Activated CD8-positive, alpha-beta T cell treated with anti-CD3 and anti-CD28 coated beads, Interleukin-2, amount 10 ng/mL, durations not matched to agents 7 days and 5 days (primary cell): ENCODE measurements around the gene BLMH. TPM values are rescaled to one million over a fixed set of nuclear protein-coding genes. Genes with fewer than 3 reads are reported as not detected.

Source experiments
- ATAC-seq: fragments of 150-1000 bp; cut with Tn5 transposase; one replicate; pipeline ENCODE4 v1.10.0; 2021; ENCODE audit warnings: moderate library complexity
- CTCF ChIA-PET: fragments of 350-600 bp; sonication (Branson Sonifier 250); formaldehyde crosslinking; loops from one replicate; lab custom pipeline; 2021; ENCODE audit warnings: antibody characterized with exemption; lab: Charles Lee
- POLR2A ChIA-PET: fragments of 350-600 bp; sonication (Branson Sonifier 250); formaldehyde crosslinking; loops from one replicate; lab custom pipeline; 2021; ENCODE audit warnings: antibody characterized with exemption; lab: Charles Lee
- DNase-seq: peaks from one replicate; pipeline ENCODE4 v3.0.0-alpha.2; 2020
- H3K27ac Mint-ChIP-seq: one replicate; pipeline ENCODE4 v1.8.0; 2021; ENCODE audit warnings: mild to moderate bottlenecking, mixed read lengths
- H3K27me3 Mint-ChIP-seq: one replicate; pipeline ENCODE4 v1.8.0; 2021; ENCODE audit warnings: low read depth, mixed read lengths
- H3K36me3 Mint-ChIP-seq: one replicate; pipeline ENCODE4 v1.8.0; 2021; ENCODE audit warnings: low read depth, mixed read lengths
- H3K4me1 Mint-ChIP-seq: one replicate; pipeline ENCODE4 v1.8.0; 2021; ENCODE audit warnings: low read depth, mixed read lengths
- H3K4me3 Mint-ChIP-seq: one replicate; pipeline ENCODE4 v1.8.0; 2021; ENCODE audit warnings: mild to moderate bottlenecking, mixed read lengths
- H3K9me3 Mint-ChIP-seq: one replicate; pipeline ENCODE4 v1.8.0; 2022; ENCODE audit warnings: mixed read lengths; ENCODE audit not compliant: insufficient read depth
- total RNA-seq, 2 experiments: library from RNA; stranded (reverse); gene quantifications; one replicate each; pipeline ENCODE4 v1.2.3, GENCODE V29; 2021

BLMH gene
- total RNA-seq, 2 experiments from 2014 or later, result 57.9 to 61.1 TPM

GRCh38 chr17:30324723-30325122 lies 33.0 kb upstream of the BLMH start:
- ChIA-PET CTCF (interaction anchor here (0.7 to 3.2 kb wide), 4 partner anchors 16 to 220 kb away, joined by 3 to 18 read pairs (median 4); no protein-coding TSS in a partner anchor), POLR2A (interaction anchor here (1.6 kb wide), 1 partner anchor 33 kb away, joined by 5 read pairs; the partner anchor contains the start of gene BLMH)
- no peak overlapping the region for H3K27ac Mint-ChIP-seq
- H3K4me1 Mint-ChIP-seq, result peaks cover 26% of the 10 kb centered on the region
- no peak for ATAC-seq
- DNase-seq, result no peak
- peaks cover 9% of the 10 kb centered on the region for H3K27me3 Mint-ChIP-seq
- no peaks in the 10 kb centered on the region for H3K36me3 Mint-ChIP-seq
- no peaks in the 10 kb centered on the region for H3K9me3 Mint-ChIP-seq
- no peak overlapping the region for H3K4me3 Mint-ChIP-seq

DNA sequence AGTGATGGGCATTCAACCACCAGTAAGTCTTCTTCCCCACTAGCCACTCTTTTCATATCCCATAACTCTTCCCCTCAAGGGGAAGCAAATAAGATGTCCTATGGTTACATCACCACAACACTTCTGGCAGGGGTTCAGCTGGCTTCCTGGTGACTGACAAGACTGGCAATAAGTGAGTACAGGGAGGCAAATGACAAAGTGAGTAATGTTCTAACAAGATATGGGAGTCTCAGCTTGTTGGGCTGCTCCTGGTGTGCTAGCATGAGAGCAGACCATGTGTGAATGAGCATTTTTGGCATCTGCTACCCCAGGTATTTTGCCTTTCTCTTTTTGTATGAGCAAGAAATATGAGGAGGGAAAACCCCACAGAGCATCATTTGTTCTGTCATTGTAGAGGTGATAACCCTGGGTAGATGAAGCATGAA lies 32.2 kb upstream of the BLMH start:
- ChIA-PET POLR2A (interaction anchor here (0.6 to 1.6 kb wide), 2 partner anchors 32 to 33 kb away, joined by 4 to 5 read pairs; partner anchors contain the start of gene BLMH), CTCF (interaction anchor here (0.7 to 3.3 kb wide), 12 partner anchors 9 to 229 kb away, joined by 3 to 25 read pairs (median 4); partner anchors contain the start of genes BLMH and TMIGD1)
- peaks cover 4% of the 10 kb centered on the region for H3K27me3 Mint-ChIP-seq
- ATAC-seq (peak; percentile 67), DNase-seq (peak; percentile 41)
- H3K4me3 Mint-ChIP-seq, result peak overlapping the region; percentile 34
- H3K4me1 Mint-ChIP-seq, result peaks cover 26% of the 10 kb centered on the region
- H3K27ac Mint-ChIP-seq, result peak overlapping the region; percentile 35
- H3K9me3 Mint-ChIP-seq, result no peaks in the 10 kb centered on the region
- H3K36me3 Mint-ChIP-seq, result no peaks in the 10 kb centered on the region

DNA sequence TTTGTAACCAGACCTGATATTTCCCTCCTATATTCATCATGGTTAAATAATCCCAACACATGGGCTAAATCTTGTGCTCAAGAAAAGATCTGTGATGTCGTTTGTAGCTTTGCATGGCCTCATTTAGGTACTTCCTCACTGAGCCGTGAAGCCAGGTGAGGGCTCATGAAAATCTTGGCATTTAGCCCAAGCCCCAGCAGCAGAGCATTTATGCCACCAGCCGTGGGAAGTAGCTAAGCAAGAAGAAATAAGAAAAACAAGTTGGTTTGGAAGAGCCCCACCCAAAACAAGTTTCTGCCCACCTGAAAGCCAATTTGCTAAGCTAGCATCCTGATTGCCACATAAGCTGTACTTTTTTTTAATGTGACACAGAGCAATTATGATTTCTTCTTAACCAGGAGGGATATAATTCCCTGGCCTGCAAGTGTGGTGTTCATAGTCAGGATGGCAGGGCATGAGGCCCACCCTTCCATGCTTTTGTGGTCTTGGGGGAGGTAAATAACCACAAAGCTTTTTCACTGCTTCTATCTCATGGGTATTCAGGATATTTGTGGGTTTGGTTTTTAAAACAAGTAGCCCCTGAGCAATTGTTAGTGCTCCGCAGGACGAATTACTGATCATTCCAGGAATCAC lies 31.6 kb upstream of the BLMH start:
- peaks cover 26% of the 10 kb centered on the region for H3K4me1 Mint-ChIP-seq
- peak; percentile 58 for ATAC-seq
- ChIA-PET CTCF (interaction anchor here (0.8 to 3.3 kb wide), 15 partner anchors 9 to 229 kb away, joined by 3 to 25 read pairs (median 4); partner anchors contain the start of genes BLMH, NSRP1 and TMIGD1), POLR2A (interaction anchor here (0.6 to 1.6 kb wide), 2 partner anchors 31 to 32 kb away, joined by 4 to 5 read pairs; partner anchors contain the start of gene BLMH)
- H3K27me3 Mint-ChIP-seq, result peaks cover 4% of the 10 kb centered on the region
- peak overlapping the region; percentile 34 for H3K4me3 Mint-ChIP-seq
- H3K9me3 Mint-ChIP-seq, result no peaks in the 10 kb centered on the region
- H3K27ac Mint-ChIP-seq, result peak overlapping the region; percentile 35
- no peaks in the 10 kb centered on the region for H3K36me3 Mint-ChIP-seq
- DNase-seq, result peak; percentile 27

- H3K36me3 Mint-ChIP-seq, result no peaks in the 10 kb centered on the region
- DNase-seq (no peak), ATAC-seq (no peak)
- no peaks in the 10 kb centered on the region for H3K9me3 Mint-ChIP-seq
- H3K4me3 Mint-ChIP-seq, result no peak overlapping the region
- peaks cover 26% of the 10 kb centered on the region for H3K4me1 Mint-ChIP-seq
- H3K27me3 Mint-ChIP-seq, result peaks cover 2% of the 10 kb centered on the region
- ChIA-PET POLR2A (no interaction called here), CTCF (interaction anchor here (1.0 to 3.3 kb wide), 2 partner anchors 11 to 15 kb away, joined by 3 to 25 read pairs; no protein-coding TSS in a partner anchor)
- H3K27ac Mint-ChIP-seq, result no peak overlapping the region
These were observed 29.6 kb upstream of the BLMH start for GRCh38 chr17:30321314-30321713.

- H3K27ac Mint-ChIP-seq, result no peak overlapping the region
- ChIA-PET POLR2A (no interaction called here), CTCF (interaction anchor here (1.1 to 1.3 kb wide), 2 partner anchors 10 to 18 kb away, joined by 3 to 5 read pairs; no protein-coding TSS in a partner anchor)
- H3K4me3 Mint-ChIP-seq, result no peak overlapping the region
- no peaks in the 10 kb centered on the region for H3K36me3 Mint-ChIP-seq
- DNase-seq, result no peak
- H3K9me3 Mint-ChIP-seq, result no peaks in the 10 kb centered on the region
- no peak for ATAC-seq
- H3K4me1 Mint-ChIP-seq, result peaks cover 6% of the 10 kb centered on the region
- peaks cover 11% of the 10 kb centered on the region for H3K27me3 Mint-ChIP-seq
These were observed 26.4 kb upstream of the BLMH start for GRCh38 chr17:30318155-30318554.

- no peak overlapping the region for H3K27ac Mint-ChIP-seq
- ChIA-PET POLR2A (no interaction called here), CTCF (interaction anchor here (1.5 to 1.8 kb wide), 2 partner anchors 23 to 192 kb away, joined by 5 to 7 read pairs; no protein-coding TSS in a partner anchor)
- peaks cover 17% of the 10 kb centered on the region for H3K27me3 Mint-ChIP-seq
- DNase-seq (no peak), ATAC-seq (no peak)
- H3K9me3 Mint-ChIP-seq, result no peaks in the 10 kb centered on the region
- no peaks in the 10 kb centered on the region for H3K36me3 Mint-ChIP-seq
- H3K4me1 Mint-ChIP-seq, result no peaks in the 10 kb centered on the region
- H3K4me3 Mint-ChIP-seq, result no peak overlapping the region
These were observed 25.0 kb upstream of the BLMH start for GRCh38 chr17:30316736-30317135.

DNA sequence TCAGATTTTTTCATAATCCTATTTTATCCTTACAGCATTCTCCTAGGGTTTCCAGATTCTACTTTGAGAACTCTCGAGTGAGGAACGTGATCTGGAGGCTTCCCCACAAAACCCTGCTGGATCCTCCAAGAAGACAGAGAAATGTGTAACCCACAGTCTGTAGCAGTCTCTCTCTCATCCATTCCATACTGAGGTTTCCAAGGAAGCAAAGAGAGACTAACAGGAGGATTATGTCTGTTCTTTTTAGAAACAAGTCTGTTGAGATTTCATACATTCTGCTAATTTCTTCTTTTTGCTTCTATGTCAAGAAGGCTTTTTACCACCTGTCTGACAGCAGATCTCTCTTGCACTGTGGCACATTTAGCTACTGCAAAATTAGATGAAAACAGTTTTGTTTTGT lies 23.4 kb upstream of the BLMH start:
- ATAC-seq, result no peak
- H3K36me3 Mint-ChIP-seq, result no peaks in the 10 kb centered on the region
- H3K27ac Mint-ChIP-seq, result no peak overlapping the region
- no peak for DNase-seq
- H3K4me1 Mint-ChIP-seq, result no peaks in the 10 kb centered on the region
- H3K27me3 Mint-ChIP-seq, result peaks cover 17% of the 10 kb centered on the region
- no peaks in the 10 kb centered on the region for H3K9me3 Mint-ChIP-seq
- no peak overlapping the region for H3K4me3 Mint-ChIP-seq
- CTCF ChIA-PET, result interaction anchor here (1.0 to 3.6 kb wide), 7 partner anchors 8 to 222 kb away, joined by 3 to 17 read pairs (median 4); no protein-coding TSS in a partner anchor
- POLR2A ChIA-PET, result no interaction called here

DNA sequence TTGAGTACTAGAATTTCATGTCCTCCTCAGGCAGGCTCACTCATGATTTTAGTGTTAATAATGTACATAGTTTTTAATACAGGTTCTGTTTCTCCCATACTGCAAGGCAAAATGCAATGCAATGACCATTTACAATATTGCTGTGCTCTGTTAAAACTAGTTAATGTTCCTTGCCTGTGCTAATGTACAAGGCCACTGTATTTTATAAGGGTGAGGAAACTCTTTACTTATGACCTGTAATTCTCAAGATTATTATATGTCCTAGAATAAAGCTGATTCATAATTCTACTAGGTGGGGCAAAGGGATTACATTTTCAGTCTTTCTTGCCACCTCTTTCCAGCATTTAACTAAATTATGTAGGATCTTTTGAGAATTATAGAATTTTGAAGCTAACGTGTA lies 22.7 kb upstream of the BLMH start:
- no peaks in the 10 kb centered on the region for H3K36me3 Mint-ChIP-seq
- CTCF ChIA-PET, result interaction anchor here (1.0 to 3.6 kb wide), 3 partner anchors 9 to 189 kb away, joined by 3 to 17 read pairs (median 5); no protein-coding TSS in a partner anchor

DNA sequence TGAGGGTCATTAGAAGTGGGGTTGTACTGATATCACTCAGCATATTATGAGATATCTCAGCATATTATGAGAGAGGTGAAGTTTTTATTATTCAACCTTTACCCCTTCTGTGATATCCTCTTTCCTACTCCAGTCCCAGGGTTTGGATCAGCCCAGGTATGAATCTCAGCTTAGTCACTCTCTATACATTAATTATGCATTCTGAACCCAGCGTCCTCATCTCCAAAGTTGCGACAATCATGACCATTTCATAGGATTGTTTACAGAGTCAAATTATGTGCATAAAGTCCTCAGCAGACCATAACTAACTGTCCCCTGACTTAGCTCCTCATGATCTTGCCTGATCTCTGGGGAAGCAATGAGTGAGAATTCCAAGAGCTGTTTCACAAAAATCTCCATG lies 20.5 kb upstream of the BLMH start:
- no peak overlapping the region for H3K4me3 Mint-ChIP-seq
- no peaks in the 10 kb centered on the region for H3K9me3 Mint-ChIP-seq
- no peak for DNase-seq
- no peak for ATAC-seq
- no peak overlapping the region for H3K27ac Mint-ChIP-seq
- no peaks in the 10 kb centered on the region for H3K36me3 Mint-ChIP-seq
- H3K27me3 Mint-ChIP-seq, result peaks cover 17% of the 10 kb centered on the region
- H3K4me1 Mint-ChIP-seq, result no peaks in the 10 kb centered on the region
- POLR2A ChIA-PET, result no interaction called here
- CTCF ChIA-PET, result interaction anchor here (0.8 kb wide), 1 partner anchor 24 kb away, joined by 3 read pairs; no protein-coding TSS in a partner anchor

More for the DNA sequence above, 22.7 kb upstream of the BLMH start:
- POLR2A ChIA-PET, result no interaction called here
- peaks cover 17% of the 10 kb centered on the region for H3K27me3 Mint-ChIP-seq
- H3K4me3 Mint-ChIP-seq, result no peak overlapping the region
- no peak for DNase-seq
- H3K4me1 Mint-ChIP-seq, result no peaks in the 10 kb centered on the region
- H3K9me3 Mint-ChIP-seq, result no peaks in the 10 kb centered on the region
- no peak for ATAC-seq
- no peak overlapping the region for H3K27ac Mint-ChIP-seq

GRCh38 chr17:30310562-30310961 lies 18.8 kb upstream of the BLMH start:
- Mint-ChIP-seq H3K4me3 (no peak overlapping the region), H3K4me1 (no peaks in the 10 kb centered on the region), H3K27ac (no peak overlapping the region), H3K36me3 (no peaks in the 10 kb centered on the region), H3K27me3 (peaks cover 20% of the 10 kb centered on the region), H3K9me3 (no peaks in the 10 kb centered on the region)
- ChIA-PET CTCF (no interaction called here), POLR2A (no interaction called here)
- DNase-seq (no peak), ATAC-seq (no peak)

DNA sequence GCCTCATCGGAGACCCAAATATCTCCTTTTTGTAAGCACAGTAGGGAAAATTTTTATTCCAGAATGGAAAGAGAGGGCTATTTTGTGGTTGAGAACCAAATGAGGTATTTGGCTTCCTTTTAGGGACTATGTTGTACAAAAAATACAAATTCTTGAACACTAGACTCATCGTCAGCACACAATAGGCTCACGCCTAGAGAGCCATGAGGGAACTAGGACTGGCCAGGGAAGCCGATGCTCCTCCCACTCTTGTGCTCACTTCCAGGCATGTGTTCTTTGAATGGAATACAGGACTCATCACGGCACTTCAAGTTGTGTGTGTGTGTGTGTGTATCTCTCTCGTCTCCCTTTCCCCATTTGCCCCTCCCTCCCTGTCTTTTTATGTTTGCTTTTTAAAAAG lies 17.8 kb upstream of the BLMH start:
- no peaks in the 10 kb centered on the region for H3K4me1 Mint-ChIP-seq
- H3K9me3 Mint-ChIP-seq, result no peaks in the 10 kb centered on the region
- POLR2A ChIA-PET, result no interaction called here
- no peak overlapping the region for H3K27ac Mint-ChIP-seq
- no peak overlapping the region for H3K4me3 Mint-ChIP-seq
- H3K36me3 Mint-ChIP-seq, result no peaks in the 10 kb centered on the region
- H3K27me3 Mint-ChIP-seq, result peaks cover 11% of the 10 kb centered on the region
- no peak for DNase-seq
- no peak for ATAC-seq
- CTCF ChIA-PET, result interaction anchor here (1.2 kb wide), 1 partner anchor 15 kb away, joined by 3 read pairs; no protein-coding TSS in a partner anchor

GRCh38 chr17:30308406-30308805 lies 16.7 kb upstream of the BLMH start:
- Mint-ChIP-seq H3K4me3 (no peak overlapping the region), H3K4me1 (no peaks in the 10 kb centered on the region), H3K9me3 (no peaks in the 10 kb centered on the region), H3K36me3 (no peaks in the 10 kb centered on the region), H3K27me3 (peaks cover 8% of the 10 kb centered on the region), H3K27ac (no peak overlapping the region)
- ChIA-PET CTCF (interaction anchor here (1.2 to 1.5 kb wide), 3 partner anchors 10 to 28 kb away, joined by 3 to 7 read pairs (median 3); no protein-coding TSS in a partner anchor), POLR2A (no interaction called here)
- DNase-seq (no peak), ATAC-seq (no peak)
